Breast epithelium (tissue), 4 donors: ENCODE data around the gene ATP6AP1. TPM values are rescaled to one million over a fixed set of nuclear protein-coding genes. Genes with fewer than 3 reads are reported as not detected.
"Not testable (repeated sequence)": the region's sequence is repeated elsewhere in the genome, so short reads cannot be mapped to it uniquely, and the experiment has no call there.

Experiments
- DNase-seq, 2 donors: peaks; one replicate each; pipeline ENCODE4 v3.0.0-alpha.2; 2019; ENCODE audit warnings: low spot score in 2 of 2
- H3K27ac ChIP-seq, 2 donors: fragments of 200-600 bp; sonication (generic) in 1 of 2; one replicate each; pipeline ENCODE4 v1.5.1; 2016 to 2019; ENCODE audit warnings: mild to moderate bottlenecking in 1 of 2
- H3K27me3 ChIP-seq, 2 donors: fragments of 200-600 bp; sonication (generic) in 1 of 2; one replicate each; pipeline versions ENCODE4 v1.5.1 to v1.6.0; 2017 to 2019; ENCODE audit warnings: control low read depth in 1 of 2, mild to moderate bottlenecking in 1 of 2
- H3K36me3 ChIP-seq: fragments of 200-600 bp; one replicate; pipeline ENCODE4 v1.5.1; 2019
- H3K4me1 ChIP-seq, 2 donors: fragments of 200-600 bp; sonication (generic); one replicate each; pipeline ENCODE4 v1.5.1; 2016 to 2019; ENCODE audit warnings: control low read depth in 1 of 2
- H3K4me3 ChIP-seq, 3 donors: fragments of 200-600 bp; sonication (generic); 1 replicate in 2 of 3; 2 replicates in 1 of 3; pipeline ENCODE4 v1.5.1; 2016 to 2019; ENCODE audit warnings: mild to moderate bottlenecking in 3 of 3, moderate library complexity in 2 of 3
- H3K9me3 ChIP-seq, 2 donors: fragments of 200-600 bp; sonication (generic) in 1 of 2; one replicate each; pipeline ENCODE4 v1.5.1; 2016 to 2019; ENCODE audit warnings: control low read depth in 1 of 2
- CTCF ChIP-seq, 3 donors: fragments of 450-650 bp; IDR thresholded peaks; one replicate each; pipeline ENCODE4 v1.5.1; 2016 to 2017; ENCODE audit warnings: antibody characterized with exemption in 3 of 3, mild to moderate bottlenecking in 3 of 3, moderate library complexity in 3 of 3
- POLR2A ChIP-seq: fragments of 450-650 bp; IDR thresholded peaks from one replicate; pipeline ENCODE4 v1.6.1; 2016; ENCODE audit warnings: antibody characterized with exemption, mild to moderate bottlenecking, moderate library complexity
- POLR2AphosphoS5 ChIP-seq, 3 donors: sonication (generic); formaldehyde crosslinking; IDR thresholded peaks; one replicate each; pipeline ENCODE4 v1.6.1; 2017; ENCODE audit warnings: antibody characterized with exemption in 3 of 3
- intact Hi-C: fragments of 100-400 bp; cut with DNase I; formaldehyde crosslinking; loops from one replicate; pipeline ENCODE4 v1.15.1; 2023; ENCODE audit warnings: low total_unique reads
- total RNA-seq, 3 donors: library from RNA; depleted of rRNA; stranded (reverse); fragments of >200 nt; gene quantifications; one replicate each; pipeline ENCODE4 v1.1.0, GENCODE V29; 2016

ATP6AP1 gene
- total RNA-seq, 3 donors from 2014 or later: 31.5 to 57.1 (median 34.8) TPM

DNA sequence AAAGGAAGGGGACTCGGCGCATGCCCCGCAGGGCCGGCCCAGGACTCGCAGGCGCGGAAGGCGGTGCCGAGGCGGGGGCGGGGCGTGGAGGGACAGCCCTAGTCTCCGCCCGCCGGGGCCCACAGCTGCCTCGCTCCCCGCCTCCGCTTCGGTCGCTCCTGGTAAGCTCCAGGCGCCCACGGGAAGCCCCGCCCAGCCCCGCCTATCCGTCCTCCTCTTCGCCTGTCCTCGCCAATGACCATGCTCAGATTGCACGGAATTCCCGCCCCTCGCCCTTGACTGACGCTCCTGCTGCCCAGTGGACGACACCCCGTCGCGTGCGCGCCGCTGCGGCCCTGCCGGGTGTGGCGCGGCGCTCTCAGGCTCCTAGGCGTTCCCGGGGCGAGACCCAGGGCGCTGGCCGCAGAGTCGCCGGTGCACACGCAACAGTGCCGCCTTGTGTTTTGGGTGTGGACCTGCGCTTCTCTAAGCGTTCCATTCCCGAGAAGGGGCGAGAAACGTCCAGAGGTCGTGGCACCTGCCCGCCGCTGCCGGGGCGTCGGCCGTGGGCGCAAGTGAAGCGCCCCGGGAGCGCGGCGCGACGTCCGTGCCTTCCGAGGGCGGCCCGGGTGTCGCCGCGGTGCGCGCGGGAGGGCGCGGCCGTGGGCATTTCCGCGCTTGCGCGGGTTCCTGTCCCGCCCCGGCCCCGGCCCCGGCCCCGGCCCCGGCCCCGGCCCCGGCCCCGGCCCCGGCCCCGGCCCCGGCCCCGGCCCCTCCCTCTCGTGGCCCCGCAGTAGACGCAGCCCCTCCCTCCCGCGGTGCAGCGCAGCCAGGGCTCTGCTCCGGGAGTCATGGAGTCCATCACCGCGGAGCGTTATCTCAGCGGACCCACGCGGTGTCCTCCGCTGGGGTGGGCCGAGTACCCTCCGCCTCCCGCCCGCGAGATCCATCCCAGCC lies 38.4 kb upstream of the ATP6AP1 start:
- H3K4me1 ChIP-seq, intact Hi-C loops, H3K27me3 ChIP-seq, DNase-seq, H3K9me3 ChIP-seq, H3K36me3 ChIP-seq: not testable (repeated sequence)
- Histone ChIP-seq H3K27ac (peak overlapping the region in 1 of 2 donors; percentile 77), H3K4me3 (peak overlapping the region in 2 of 3 donors; percentile 38 to 49)

GRCh38 chrX:154396363-154396762 lies 32.1 kb upstream of the ATP6AP1 start:
- H3K36me3 ChIP-seq, DNase-seq, H3K27ac ChIP-seq, H3K4me3 ChIP-seq, H3K27me3 ChIP-seq, intact Hi-C loops, H3K4me1 ChIP-seq, H3K9me3 ChIP-seq: not testable (repeated sequence)

- Histone ChIP-seq H3K9me3 (no peaks in the 10 kb centered on the region), H3K27me3 (peaks cover 0 to 9% of the 10 kb centered on the region in 2 donors), H3K27ac (peak overlapping the region; percentile 96 to 97), H3K4me3 (peak overlapping the region; percentile 69 to 84 (median 72)), H3K4me1 (no peaks in the 10 kb centered on the region), H3K36me3 (no peaks in the 10 kb centered on the region)
- TF ChIP-seq CTCF (IDR thresholded peaks at IDR 0.05): no peak
- no peak for TF ChIP-seq POLR2A
- TF ChIP-seq POLR2AphosphoS5 (IDR thresholded peaks at IDR 0.05): no peak
- intact Hi-C loops: no loop called here
- DNase-seq: peak; percentile 55 to 78
These were observed 31.2 kb upstream of the ATP6AP1 start for GRCh38 chrX:154396973-154397887.

DNA sequence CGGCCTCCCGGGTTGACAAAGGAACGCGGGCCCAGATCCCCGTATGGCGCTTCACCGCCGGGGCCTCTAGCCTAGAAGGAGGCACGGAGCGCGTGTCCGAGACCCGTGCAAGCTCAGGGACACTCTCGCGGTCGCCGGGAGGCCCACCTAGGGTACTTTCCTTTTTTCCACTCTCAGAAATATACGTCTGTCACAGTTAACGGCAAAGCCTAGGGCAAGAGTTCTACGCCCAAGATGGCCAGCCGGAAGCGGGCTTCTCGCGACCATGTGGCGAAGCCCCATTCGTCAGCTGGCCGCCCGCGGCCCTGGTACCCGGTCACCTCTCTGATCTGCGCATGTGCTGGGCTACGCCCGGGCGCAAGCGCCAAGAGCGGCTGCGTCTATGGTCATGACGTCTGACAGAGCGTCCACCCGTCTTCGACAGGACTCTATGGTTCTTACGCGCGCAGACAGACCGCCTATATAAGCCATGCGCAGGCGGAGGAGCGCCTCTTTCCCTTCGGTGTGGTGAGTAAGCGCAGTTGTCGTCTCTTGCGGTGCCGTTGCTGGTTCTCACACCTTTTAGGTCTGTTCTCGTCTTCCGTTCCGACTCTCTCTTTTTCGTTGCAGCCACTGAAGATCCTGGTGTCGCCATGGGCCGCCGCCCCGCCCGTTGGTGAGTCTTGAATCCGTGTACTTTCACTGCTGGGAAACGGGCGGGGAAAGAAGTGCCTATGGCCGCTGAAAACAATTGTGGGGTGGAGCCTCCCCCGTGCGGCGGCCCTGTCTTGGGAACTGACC lies 30.4 kb upstream of the ATP6AP1 start, which contains the start of gene RPL10:
Gene RPL10, plus strand, starts transcription at position 490 of the 780 bp plus-strand sequence. Its CDS starts 143 bp downstream, at position 633.
- peak; percentile 91 to 96 for DNase-seq
- peak within 1 kb of the TSS; percentile 96 to 97 for H3K27ac ChIP-seq
- H3K27me3 ChIP-seq: peaks cover 0 to 13% of the 10 kb centered on the region in 2 donors
- no peaks in the 10 kb centered on the region for H3K4me1 ChIP-seq
- no peaks in the 10 kb centered on the region for H3K9me3 ChIP-seq
- TF ChIP-seq CTCF (IDR thresholded peaks at IDR 0.05): no peak
- peak; percentile 98 to 100 (median 99) for TF ChIP-seq POLR2AphosphoS5 (IDR thresholded peaks at IDR 0.05)
- TF ChIP-seq POLR2A: peak; percentile 93
- H3K4me3 ChIP-seq: peak within 1 kb of the TSS; percentile 69 to 84 (median 72)
- intact Hi-C loops: no loop called here
- no peaks in the 10 kb centered on the region for H3K36me3 ChIP-seq

- TF ChIP-seq POLR2A (no peak), CTCF (IDR thresholded peaks at IDR 0.05) (peak; percentile 67 to 81 (median 71)), POLR2AphosphoS5 (IDR thresholded peaks at IDR 0.05) (no peak)
- intact Hi-C loops: no loop called here
- no peaks in the 10 kb centered on the region for H3K4me1 ChIP-seq
These were observed 29.6 kb upstream of the ATP6AP1 start for GRCh38 chrX:154398668-154399526.

More at GRCh38 chrX:154398668-154399526, 29.6 kb upstream of the ATP6AP1 start:
- Histone ChIP-seq H3K27me3 (peaks cover 0 to 13% of the 10 kb centered on the region in 2 donors), H3K9me3 (no peaks in the 10 kb centered on the region), H3K27ac (peak overlapping the region; percentile 96 to 97), H3K36me3 (no peaks in the 10 kb centered on the region), H3K4me3 (peak overlapping the region; percentile 69 to 84 (median 72))
- peak; percentile 82 to 86 for DNase-seq
